Effector memory CD4-positive, alpha-beta T cell (primary cell): Measurements from ENCODE around the gene TTLL11.

Source experiments
- DNase-seq, 3 donors: peaks; one replicate each; pipeline ENCODE4 v3.0.0-alpha.2; 2020
- H3K27ac ChIP-seq: 2 replicates; pipeline ENCODE4 v1.7.0; 2013; ENCODE audit warnings: mild to moderate bottlenecking, low read length, moderate library complexity; ENCODE audit not compliant: insufficient read depth, poor library complexity, severe bottlenecking
- H3K27me3 ChIP-seq: replicated peaks from 2 replicates; pipeline ENCODE4 v1.7.0; 2013; ENCODE audit warnings: mild to moderate bottlenecking, low read length; ENCODE audit not compliant: insufficient read depth, control insufficient read depth, poor library complexity, severe bottlenecking
- H3K36me3 ChIP-seq: 2 replicates; pipeline ENCODE4 v1.7.0; 2013; ENCODE audit warnings: mild to moderate bottlenecking, low read length, moderate library complexity; ENCODE audit not compliant: control insufficient read depth, insufficient read depth
- H3K4me1 ChIP-seq: 2 replicates; pipeline ENCODE4 v1.7.0; 2013; ENCODE audit warnings: low read length, mild to moderate bottlenecking; ENCODE audit not compliant: control insufficient read depth, insufficient read depth, poor library complexity, severe bottlenecking
- H3K4me3 ChIP-seq: 2 replicates; pipeline ENCODE4 v1.7.0; 2013; ENCODE audit warnings: low read length, low read depth, mild to moderate bottlenecking; ENCODE audit not compliant: insufficient read depth, poor library complexity, severe bottlenecking
- H3K9me3 ChIP-seq: 2 replicates; pipeline ENCODE4 v1.7.0; 2013; ENCODE audit warnings: mild to moderate bottlenecking, low read length, moderate library complexity; ENCODE audit not compliant: control insufficient read depth

TTLL11 gene

DNA sequence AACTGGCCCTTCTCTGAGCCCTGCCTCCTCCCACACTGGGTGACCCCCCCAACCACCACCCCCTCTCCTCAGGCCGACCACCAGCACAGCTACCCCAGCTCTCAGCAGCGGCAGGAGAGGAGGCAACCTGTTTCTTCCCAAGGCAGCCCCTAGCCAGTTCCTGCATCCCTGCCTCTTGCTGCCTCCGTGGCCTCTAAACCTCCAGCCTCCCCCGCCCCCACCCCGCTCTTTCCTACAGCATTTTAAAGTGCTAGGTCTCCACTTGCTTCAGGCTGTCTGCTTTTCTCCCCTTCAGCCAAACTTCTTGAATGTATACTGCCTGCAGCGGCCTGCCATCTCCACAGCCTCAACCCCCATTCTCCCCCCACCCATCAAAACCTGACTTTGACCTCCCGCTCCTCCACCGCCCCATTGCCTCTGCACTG is 306.1 kb downstream of the TTLL11 start:
- H3K4me1 ChIP-seq: no peaks in the 10 kb centered on the region
- H3K27ac ChIP-seq: no peak overlapping the region
- DNase-seq: no peak
- no peaks in the 10 kb centered on the region for H3K36me3 ChIP-seq
- no peak overlapping the region for H3K4me3 ChIP-seq
- no peaks in the 10 kb centered on the region for H3K9me3 ChIP-seq
- no peaks in the 10 kb centered on the region for H3K27me3 ChIP-seq

DNA sequence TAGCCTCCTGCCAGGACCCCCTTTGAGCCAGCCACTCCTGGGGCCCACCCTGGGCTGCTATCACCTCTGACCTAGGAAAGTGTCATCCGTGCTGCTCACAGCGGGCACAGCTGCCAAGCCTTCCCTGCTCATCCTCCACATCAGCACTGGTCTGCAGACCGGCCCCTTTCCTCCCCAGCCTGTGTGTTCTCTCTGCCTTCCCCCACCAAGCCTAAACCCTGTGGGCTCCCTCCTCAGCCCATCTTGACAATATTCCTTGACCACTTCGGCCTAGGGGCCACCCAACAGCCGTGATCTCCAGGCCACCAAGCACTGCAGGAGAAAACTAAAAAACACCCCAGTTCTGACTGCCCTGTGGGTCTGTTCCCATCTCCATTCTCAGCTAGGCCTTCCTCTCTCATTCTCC is 306.6 kb downstream of the TTLL11 start:
- no peaks in the 10 kb centered on the region for H3K27me3 ChIP-seq
- H3K4me3 ChIP-seq: no peak overlapping the region
- H3K4me1 ChIP-seq: no peaks in the 10 kb centered on the region
- H3K36me3 ChIP-seq: no peaks in the 10 kb centered on the region
- no peak for DNase-seq
- no peaks in the 10 kb centered on the region for H3K9me3 ChIP-seq
- H3K27ac ChIP-seq: no peak overlapping the region

DNA sequence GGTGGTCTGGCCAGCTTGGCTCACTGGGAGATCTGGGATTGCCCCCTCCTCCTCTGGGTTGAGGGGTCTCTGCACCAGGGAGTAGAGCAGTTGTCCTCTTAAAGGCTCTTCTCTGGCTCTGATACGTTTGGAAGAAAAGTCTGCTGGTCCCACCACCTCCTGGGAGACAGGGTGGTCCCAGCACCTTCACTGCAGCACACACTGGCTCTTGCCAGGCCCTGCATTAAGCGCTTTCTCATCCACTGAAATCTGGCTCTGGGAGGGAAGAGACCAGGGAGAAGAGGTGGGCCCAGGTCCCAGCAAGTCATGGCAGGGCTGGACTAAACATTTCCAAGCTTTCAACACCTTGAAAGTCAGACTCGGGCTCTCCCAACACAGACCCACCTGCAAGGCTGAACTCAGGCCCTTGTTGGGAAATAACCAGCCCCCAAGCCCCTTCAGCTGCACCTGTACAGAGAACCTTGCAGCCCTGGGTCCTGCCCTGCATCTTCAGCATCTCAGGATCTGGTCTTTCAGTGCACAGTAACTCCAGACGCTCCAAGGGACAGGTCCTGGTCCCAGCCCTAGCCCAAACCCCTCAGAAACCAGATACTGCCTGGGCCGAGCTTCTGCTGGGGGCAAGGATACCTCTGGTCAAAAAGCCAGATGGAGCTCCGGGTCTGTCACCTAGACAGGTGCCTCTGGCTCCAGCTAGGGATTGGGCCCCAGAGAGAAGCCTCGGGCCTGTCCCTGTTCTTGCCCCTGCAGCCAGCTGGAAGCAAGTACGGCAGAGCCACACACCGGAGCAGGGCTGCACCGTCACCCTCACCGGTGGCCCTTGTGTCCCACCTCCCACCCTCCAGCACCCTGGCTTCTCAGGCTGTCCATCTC is 307.2 kb downstream of the TTLL11 start:
- Histone ChIP-seq H3K9me3 (no peaks in the 10 kb centered on the region), H3K4me1 (no peaks in the 10 kb centered on the region), H3K4me3 (no peak overlapping the region), H3K36me3 (no peaks in the 10 kb centered on the region), H3K27ac (no peak overlapping the region), H3K27me3 (no peaks in the 10 kb centered on the region)
- no peak for DNase-seq

DNA sequence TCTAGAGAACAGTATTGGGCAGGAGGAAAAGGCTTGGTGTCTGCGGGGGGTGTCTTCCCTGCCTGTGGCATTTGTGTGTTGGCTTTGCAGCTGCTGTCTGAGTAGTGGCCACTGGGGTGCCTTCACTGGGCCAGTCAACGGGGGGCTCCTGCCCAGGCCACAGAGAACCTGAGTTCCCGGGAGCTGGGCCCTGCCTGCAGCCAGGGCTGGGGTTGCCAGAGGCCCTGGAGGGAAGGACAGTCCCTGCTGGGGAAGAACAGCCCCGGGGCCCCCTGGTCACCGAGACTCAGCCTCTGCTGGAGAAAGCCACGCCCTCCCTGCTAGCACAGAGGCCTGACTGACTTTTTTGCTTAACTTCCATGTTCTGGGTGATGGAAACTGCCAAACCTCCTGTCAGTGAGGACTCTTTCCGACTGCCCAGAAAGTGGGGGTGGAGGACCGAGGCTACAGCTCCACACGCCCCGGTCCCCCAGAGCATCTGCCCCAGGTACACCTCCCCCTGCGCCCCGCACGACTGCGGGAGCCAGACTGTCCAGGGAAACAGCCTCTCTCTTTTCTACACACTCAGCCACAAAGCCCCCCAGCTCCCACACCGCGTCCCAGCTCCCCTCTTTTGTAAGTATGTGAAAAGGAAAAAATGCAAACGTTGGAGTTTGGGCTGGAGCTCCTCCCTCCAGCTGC is 308.2 kb downstream of the TTLL11 start:
- no peaks in the 10 kb centered on the region for H3K9me3 ChIP-seq
- H3K4me3 ChIP-seq: no peak overlapping the region
- no peak overlapping the region for H3K27ac ChIP-seq
- no peaks in the 10 kb centered on the region for H3K36me3 ChIP-seq
- DNase-seq: no peak
- no peaks in the 10 kb centered on the region for H3K4me1 ChIP-seq
- no peaks in the 10 kb centered on the region for H3K27me3 ChIP-seq

DNA sequence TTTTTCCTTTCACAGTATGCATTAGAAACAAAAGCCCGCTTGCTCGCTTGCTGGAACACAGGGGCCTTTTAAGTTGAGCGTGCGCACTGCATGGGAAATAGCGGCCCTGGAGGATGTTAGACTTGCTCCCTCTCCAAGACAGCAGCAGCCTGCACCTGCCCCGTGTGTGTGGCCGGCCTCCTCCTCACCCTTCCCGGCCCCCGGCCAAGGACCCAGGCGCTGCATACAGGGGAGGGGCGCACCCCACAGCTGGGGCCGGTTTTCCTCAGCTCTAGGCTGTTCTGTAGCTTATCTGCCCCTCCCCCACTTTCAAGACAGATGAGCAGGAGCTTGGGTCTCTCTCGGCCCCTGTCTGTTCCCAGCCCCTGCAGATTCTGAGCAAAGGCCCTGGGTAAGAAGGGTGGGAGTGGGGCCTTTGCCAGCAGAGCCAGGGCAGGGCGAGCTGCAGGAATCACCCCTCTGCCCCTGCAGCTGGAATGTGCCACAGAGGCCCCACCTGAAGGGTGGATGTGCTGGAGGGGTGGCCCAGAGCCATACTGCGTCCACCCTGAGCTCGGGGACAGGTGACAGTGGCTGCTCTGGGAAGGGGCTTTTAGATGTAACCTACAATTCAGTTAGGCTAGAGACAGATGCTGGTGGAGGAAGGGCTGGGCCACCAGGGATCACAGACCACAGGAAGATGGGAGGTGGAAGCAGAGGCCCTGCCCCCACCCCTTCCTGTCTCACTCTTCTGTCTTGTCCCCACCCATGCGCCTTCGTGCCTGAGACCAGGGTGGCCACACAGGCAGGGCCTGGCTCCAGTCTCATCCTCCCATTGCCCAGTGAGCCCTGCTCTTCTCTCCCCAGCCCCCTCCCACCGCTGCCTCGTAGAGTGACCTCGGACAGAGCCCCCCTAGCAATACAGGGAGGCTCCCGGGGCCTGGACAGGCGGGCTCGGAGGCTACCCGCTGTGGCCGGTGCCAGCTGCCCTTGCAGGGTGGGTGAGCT is 309.3 kb downstream of the TTLL11 start:
- Histone ChIP-seq H3K9me3 (no peaks in the 10 kb centered on the region), H3K4me3 (no peak overlapping the region), H3K27me3 (no peaks in the 10 kb centered on the region), H3K4me1 (no peaks in the 10 kb centered on the region), H3K36me3 (no peaks in the 10 kb centered on the region), H3K27ac (no peak overlapping the region)
- DNase-seq: no peak

DNA sequence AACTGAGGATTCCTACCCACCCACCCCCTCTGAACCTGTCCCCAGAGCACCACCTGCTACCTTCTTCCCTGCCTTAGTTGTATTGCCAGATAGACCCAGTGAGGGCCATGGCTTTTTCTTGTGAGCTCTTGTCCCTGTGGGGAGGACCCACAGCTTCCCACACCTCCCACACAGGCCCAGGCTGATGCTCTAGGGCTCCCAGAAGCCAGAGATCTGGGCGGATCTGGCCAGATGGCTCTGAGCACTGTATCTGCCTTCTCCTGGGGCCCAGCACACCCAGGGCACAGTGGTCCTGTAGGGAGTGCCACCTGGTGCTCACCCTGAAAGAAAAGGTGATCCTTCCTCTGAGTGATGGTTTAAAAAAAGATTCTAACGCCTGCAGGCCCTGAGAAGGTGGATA is 310.0 kb downstream of the TTLL11 start:
- Histone ChIP-seq H3K4me1 (no peaks in the 10 kb centered on the region), H3K27ac (no peak overlapping the region), H3K27me3 (no peaks in the 10 kb centered on the region), H3K36me3 (no peaks in the 10 kb centered on the region), H3K4me3 (no peak overlapping the region), H3K9me3 (no peaks in the 10 kb centered on the region)
- no peak for DNase-seq

DNA sequence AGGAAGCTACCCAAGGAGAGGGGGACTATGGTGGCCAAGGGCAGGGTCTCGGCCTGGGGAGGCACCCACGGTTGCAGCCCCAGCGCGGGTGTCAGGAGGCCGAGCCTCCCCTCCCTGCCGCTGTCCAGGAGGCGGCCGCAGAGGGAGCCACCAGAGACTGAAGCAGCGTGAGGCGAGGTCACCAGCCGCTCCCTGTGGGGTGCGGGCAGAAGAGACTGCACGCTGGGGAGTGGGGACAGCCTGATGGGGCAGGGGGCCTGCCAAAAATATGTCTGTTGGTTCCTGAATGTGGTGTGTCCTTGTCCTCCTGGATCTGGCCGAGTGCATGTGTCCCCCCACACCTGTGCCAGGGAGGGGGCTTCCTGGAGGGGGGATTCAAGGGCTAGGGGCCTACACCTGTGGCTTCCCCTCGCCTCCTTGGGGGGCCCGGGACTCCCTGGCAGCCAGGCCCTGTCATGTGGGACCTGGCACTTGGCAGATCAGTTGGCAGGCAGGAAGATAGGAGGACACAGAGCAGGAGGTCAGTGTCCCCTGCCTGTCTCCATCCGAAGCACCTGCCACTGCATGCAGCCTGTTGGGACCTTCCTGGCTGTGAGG is 310.5 kb downstream of the TTLL11 start:
- no peaks in the 10 kb centered on the region for H3K9me3 ChIP-seq
- H3K36me3 ChIP-seq: no peaks in the 10 kb centered on the region
- H3K27ac ChIP-seq: no peak overlapping the region
- no peaks in the 10 kb centered on the region for H3K4me1 ChIP-seq
- no peak overlapping the region for H3K4me3 ChIP-seq
- no peak for DNase-seq
- no peaks in the 10 kb centered on the region for H3K27me3 ChIP-seq

DNA sequence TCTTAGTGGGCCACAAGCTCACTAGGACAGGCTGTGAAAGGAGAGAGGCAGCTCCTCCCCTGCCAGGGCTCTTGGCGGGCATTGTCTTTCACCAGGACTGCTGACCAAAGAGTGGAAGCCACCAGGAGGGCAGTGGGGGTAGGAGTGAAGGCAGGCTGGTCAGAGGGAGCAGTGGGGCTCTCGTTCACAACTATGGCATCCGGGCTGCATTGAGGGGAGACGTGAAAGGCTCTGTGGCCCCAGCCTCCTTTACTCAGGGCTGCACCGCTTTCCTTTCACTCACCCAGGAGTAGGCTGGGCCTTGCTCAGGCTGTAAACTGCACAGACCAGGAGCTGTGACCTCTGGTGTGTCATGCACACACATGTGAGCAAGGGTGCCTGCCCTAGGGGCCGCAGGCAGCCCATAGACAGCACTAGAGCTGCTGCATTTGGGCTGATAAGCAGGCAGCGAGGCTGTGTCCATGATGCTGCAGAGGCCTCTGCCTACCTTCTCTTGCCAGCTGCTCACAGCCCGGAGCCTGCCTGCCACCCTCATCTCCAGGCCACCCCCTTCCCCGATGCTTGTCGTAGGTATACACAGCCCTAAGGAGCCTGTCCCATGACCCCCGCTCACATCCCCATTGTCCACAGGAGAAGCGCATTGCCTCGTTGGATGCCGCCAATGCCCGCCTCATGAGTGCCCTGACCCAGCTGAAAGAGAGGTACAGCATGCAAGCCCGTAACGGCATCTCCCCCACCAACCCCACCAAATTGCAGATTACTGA is 311.2 kb downstream of the TTLL11 start:
- H3K4me3 ChIP-seq: no peak overlapping the region
- H3K27me3 ChIP-seq: no peaks in the 10 kb centered on the region
- H3K9me3 ChIP-seq: no peaks in the 10 kb centered on the region
- no peaks in the 10 kb centered on the region for H3K4me1 ChIP-seq
- no peak for DNase-seq
- no peak overlapping the region for H3K27ac ChIP-seq
- no peaks in the 10 kb centered on the region for H3K36me3 ChIP-seq

DNA sequence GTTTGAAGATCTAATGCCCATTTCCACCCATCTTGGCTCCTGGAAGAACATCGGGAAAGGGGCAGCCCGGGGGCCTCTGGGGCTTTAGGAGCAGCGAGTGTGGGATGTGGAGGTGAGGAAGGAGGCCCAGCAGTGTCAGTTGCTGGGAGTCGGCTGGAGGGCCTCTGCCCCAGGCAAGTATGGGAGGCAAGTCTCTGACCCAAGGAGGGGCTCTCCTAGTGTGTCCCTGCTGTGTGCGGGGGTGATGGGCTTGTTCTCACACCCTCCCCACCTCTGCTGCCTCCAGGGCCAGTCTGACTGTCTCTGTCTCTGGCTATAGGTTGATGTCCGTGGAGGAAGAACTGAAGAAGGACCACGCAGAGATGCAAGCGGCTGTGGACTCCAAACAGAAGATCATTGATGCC is 312.0 kb downstream of the TTLL11 start:
- Histone ChIP-seq H3K4me1 (no peaks in the 10 kb centered on the region), H3K36me3 (no peaks in the 10 kb centered on the region), H3K9me3 (no peaks in the 10 kb centered on the region), H3K27me3 (no peaks in the 10 kb centered on the region), H3K27ac (no peak overlapping the region), H3K4me3 (no peak overlapping the region)
- DNase-seq: no peak
